Astrocyte of the spinal cord (primary cell): ENCODE results near the gene PSTPIP2.

Source experiments
- DNase-seq: peaks from one replicate; pipeline ENCODE4 v3.0.0; 2011; ENCODE audit warnings: low read depth, low spot score
- H3K4me3 ChIP-seq: 2 replicates; pipeline ENCODE4 v1.5.1; 2011; ENCODE audit warnings: low read depth, mild to moderate bottlenecking, low read length, moderate library complexity
- CTCF ChIP-seq: IDR thresholded peaks from 2 replicates; pipeline ENCODE4 v1.5.1; 2012; ENCODE audit warnings: low read depth, mild to moderate bottlenecking, low read length, inconsistent platforms
- in situ Hi-C: cut with HindIII; loops from 2 replicates; pipeline ENCODE4 v1.10.0; 2017; ENCODE audit warnings: low sequenced_read_pairs

Gene PSTPIP2

GRCh38 chr18:46013484-46014189 lies 58.4 kb downstream of the PSTPIP2 start:
- TF ChIP-seq CTCF, result no peak
- no peak overlapping the region for H3K4me3 ChIP-seq
- DNase-seq, result no peak
- in situ Hi-C loops, result no loop called here

- no peak overlapping the region for H3K4me3 ChIP-seq
Measured at GRCh38 chr18:46010676-46011075, 61.4 kb downstream of the PSTPIP2 start.

GRCh38 chr18:46010050-46010449 lies 62.0 kb downstream of the PSTPIP2 start:
- no peak for TF ChIP-seq CTCF
- H3K4me3 ChIP-seq, result no peak overlapping the region
- in situ Hi-C loops, result no loop called here
- DNase-seq, result no peak

More at GRCh38 chr18:46010676-46011075, 61.4 kb downstream of the PSTPIP2 start:
- in situ Hi-C loops, result no loop called here
- DNase-seq, result no peak
- TF ChIP-seq CTCF, result no peak

- no peak for DNase-seq
- in situ Hi-C loops, result no loop called here
Measured at GRCh38 chr18:46009125-46009840, 62.8 kb downstream of the PSTPIP2 start.

GRCh38 chr18:46008531-46008930 lies 63.5 kb downstream of the PSTPIP2 start:
- no peak for TF ChIP-seq CTCF
- no peak for DNase-seq
- in situ Hi-C loops, result no loop called here
- H3K4me3 ChIP-seq, result no peak overlapping the region

More at GRCh38 chr18:46009125-46009840, 62.8 kb downstream of the PSTPIP2 start:
- H3K4me3 ChIP-seq, result no peak overlapping the region
- TF ChIP-seq CTCF, result no peak

- TF ChIP-seq CTCF, result no peak
- DNase-seq, result no peak
Measured at GRCh38 chr18:46007165-46007564, 64.9 kb downstream of the PSTPIP2 start.

More at GRCh38 chr18:46007165-46007564, 64.9 kb downstream of the PSTPIP2 start:
- H3K4me3 ChIP-seq, result no peak overlapping the region
- in situ Hi-C loops, result no loop called here
